ENCODE results near the gene FILIP1L. TPM values are rescaled to one million over a fixed set of nuclear protein-coding genes. Genes with fewer than 3 reads are reported as not detected.
A peak's percentile ranks its signal among the peaks of the same experiment; 100 is the strongest.

The FILIP1L gene
- total RNA-seq, 2 donors from 2014 or later, result 270 to 279 TPM

- TF ChIP-seq CTCF (IDR thresholded peaks at IDR 0.05), result peak; percentile 75
- ATAC-seq (ENCODE audit: insufficient number of reproducible peaks, low FRiP score, low read depth), result peak; percentile 40
- peak; percentile 75 for DNase-seq (ENCODE audit: low spot score)
- H3K9me3 ChIP-seq, result no peaks in the 10 kb centered on the region
- H3K4me1 ChIP-seq (ENCODE audit: control insufficient read depth in 1 of 2, low read depth in 2 of 2), result peaks cover 10 to 56% of the 10 kb centered on the region in 2 donors
- peak overlapping the region; percentile 19 for H3K4me3 ChIP-seq
- H3K27ac ChIP-seq, result peak overlapping the region; percentile 85 to 91
- no peaks in the 10 kb centered on the region for H3K27me3 ChIP-seq (replicated peaks; ENCODE audit: insufficient read depth)
- H3K36me3 ChIP-seq, result no peaks in the 10 kb centered on the region
Observed at GRCh38 chr3:100068826-100069225, 45.5 kb downstream of the FILIP1L start.

- Histone ChIP-seq H3K4me1 (ENCODE audit: control insufficient read depth in 1 of 2, low read depth in 2 of 2) (peaks cover 10 to 61% of the 10 kb centered on the region in 2 donors), H3K36me3 (no peaks in the 10 kb centered on the region), H3K9me3 (no peaks in the 10 kb centered on the region), H3K4me3 (no peak overlapping the region), H3K27me3 (replicated peaks; ENCODE audit: insufficient read depth) (no peaks in the 10 kb centered on the region), H3K27ac (peak overlapping the region in 1 of 2 donors; percentile 5)
- DNase-seq (ENCODE audit: low spot score), result no peak
- no peak for ATAC-seq (ENCODE audit: insufficient number of reproducible peaks, low FRiP score, low read depth)
- no peak for TF ChIP-seq CTCF (IDR thresholded peaks at IDR 0.05)
Observed at GRCh38 chr3:100067589-100067988, 46.7 kb downstream of the FILIP1L start.

- Histone ChIP-seq H3K36me3 (no peaks in the 10 kb centered on the region), H3K27me3 (replicated peaks; ENCODE audit: insufficient read depth) (no peaks in the 10 kb centered on the region), H3K4me1 (ENCODE audit: control insufficient read depth in 1 of 2, low read depth in 2 of 2) (peaks cover 5 to 54% of the 10 kb centered on the region in 2 donors), H3K9me3 (no peaks in the 10 kb centered on the region), H3K4me3 (no peak overlapping the region), H3K27ac (peak overlapping the region; percentile 9 to 14)
- DNase-seq (ENCODE audit: low spot score) (no peak), ATAC-seq (ENCODE audit: insufficient number of reproducible peaks, low FRiP score, low read depth) (no peak)
- no peak for TF ChIP-seq CTCF (IDR thresholded peaks at IDR 0.05)
Observed at GRCh38 chr3:100063929-100064461, 50.3 kb downstream of the FILIP1L start.

- no peak overlapping the region for H3K27ac ChIP-seq
- H3K9me3 ChIP-seq, result no peaks in the 10 kb centered on the region
- H3K4me1 ChIP-seq (ENCODE audit: control insufficient read depth in 1 of 2, low read depth in 2 of 2), result peaks cover 3 to 59% of the 10 kb centered on the region in 2 donors
- TF ChIP-seq CTCF (IDR thresholded peaks at IDR 0.05), result no peak
- no peak overlapping the region for H3K4me3 ChIP-seq
- no peaks in the 10 kb centered on the region for H3K36me3 ChIP-seq
- DNase-seq (ENCODE audit: low spot score), result no peak
- ATAC-seq (ENCODE audit: insufficient number of reproducible peaks, low FRiP score, low read depth), result no peak
- H3K27me3 ChIP-seq (replicated peaks; ENCODE audit: insufficient read depth), result no peaks in the 10 kb centered on the region
Observed at GRCh38 chr3:100062665-100063064, 51.6 kb downstream of the FILIP1L start.

- Histone ChIP-seq H3K4me1 (ENCODE audit: control insufficient read depth in 1 of 2, low read depth in 2 of 2) (peaks cover 3 to 71% of the 10 kb centered on the region in 2 donors), H3K9me3 (no peaks in the 10 kb centered on the region), H3K27me3 (replicated peaks; ENCODE audit: insufficient read depth) (no peaks in the 10 kb centered on the region), H3K4me3 (no peak overlapping the region), H3K27ac (no peak overlapping the region), H3K36me3 (no peaks in the 10 kb centered on the region)
- DNase-seq (ENCODE audit: low spot score) (no peak), ATAC-seq (ENCODE audit: insufficient number of reproducible peaks, low FRiP score, low read depth) (no peak)
- no peak for TF ChIP-seq CTCF (IDR thresholded peaks at IDR 0.05)
Observed at GRCh38 chr3:100060685-100061484, 53.4 kb downstream of the FILIP1L start.
